C4-2B (cell line): Measurements from ENCODE around the gene SEMA3F.

Source experiments
- ZFX ChIP-seq: fragments of 450-650 bp; IDR thresholded peaks from 2 replicates; pipeline ENCODE4 v1.6.1; 2017
- TF ChIP-seq, protein P1 (sequence below): fragments of 450-650 bp; conservative IDR thresholded peaks from 2 replicates; pipeline ENCODE4 v1.5.1; 2017; ENCODE audit warnings: mild to moderate bottlenecking

DNA sequence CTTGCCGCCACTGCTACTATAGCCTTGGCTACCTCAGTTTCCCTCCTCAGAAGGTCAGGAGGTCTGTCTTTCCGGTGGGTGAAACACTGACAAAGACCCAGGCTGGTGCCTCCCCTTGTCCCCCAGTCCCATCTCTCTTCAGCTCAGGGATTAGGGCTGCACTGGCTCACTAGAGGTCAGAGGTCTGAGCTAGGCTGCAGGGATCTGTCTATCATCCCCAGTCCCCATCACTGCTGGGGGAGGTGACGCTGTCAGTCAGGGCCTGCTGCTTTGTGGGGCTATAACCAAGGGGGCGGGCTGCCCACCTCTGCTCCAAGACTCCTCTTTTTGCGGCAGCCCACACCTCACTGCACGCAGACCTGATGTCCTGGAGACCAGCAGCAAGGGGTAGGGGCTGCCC is 13.7 kb downstream of the SEMA3F start:
- no peak for TF ChIP-seq ZFX
- TF ChIP-seq, protein P1, sequence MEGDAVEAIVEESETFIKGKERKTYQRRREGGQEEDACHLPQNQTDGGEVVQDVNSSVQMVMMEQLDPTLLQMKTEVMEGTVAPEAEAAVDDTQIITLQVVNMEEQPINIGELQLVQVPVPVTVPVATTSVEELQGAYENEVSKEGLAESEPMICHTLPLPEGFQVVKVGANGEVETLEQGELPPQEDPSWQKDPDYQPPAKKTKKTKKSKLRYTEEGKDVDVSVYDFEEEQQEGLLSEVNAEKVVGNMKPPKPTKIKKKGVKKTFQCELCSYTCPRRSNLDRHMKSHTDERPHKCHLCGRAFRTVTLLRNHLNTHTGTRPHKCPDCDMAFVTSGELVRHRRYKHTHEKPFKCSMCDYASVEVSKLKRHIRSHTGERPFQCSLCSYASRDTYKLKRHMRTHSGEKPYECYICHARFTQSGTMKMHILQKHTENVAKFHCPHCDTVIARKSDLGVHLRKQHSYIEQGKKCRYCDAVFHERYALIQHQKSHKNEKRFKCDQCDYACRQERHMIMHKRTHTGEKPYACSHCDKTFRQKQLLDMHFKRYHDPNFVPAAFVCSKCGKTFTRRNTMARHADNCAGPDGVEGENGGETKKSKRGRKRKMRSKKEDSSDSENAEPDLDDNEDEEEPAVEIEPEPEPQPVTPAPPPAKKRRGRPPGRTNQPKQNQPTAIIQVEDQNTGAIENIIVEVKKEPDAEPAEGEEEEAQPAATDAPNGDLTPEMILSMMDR, result no peak
